HL-60 (cell line): ENCODE results near the gene BAZ1B.
"Not testable (repeated sequence)": the region's sequence is repeated elsewhere in the genome, so short reads cannot be mapped to it uniquely, and the experiment has no call there.

ENCODE experiments used
- DNase-seq, 2 experiments: peaks; one replicate each; pipeline ENCODE4 v3.0.0-alpha.2; 2010 to 2020; ENCODE audit warnings: low read depth in 1 of 2, low spot score in 1 of 2
- H3K27ac ChIP-seq: fragments of 250-450 bp; sonication (Bioruptor Pico); replicated peaks from 2 replicates; pipeline ENCODE4 v1.5.1; 2020; ENCODE audit warnings: mild to moderate bottlenecking, moderate library complexity
- H3K27me3 ChIP-seq: fragments of 250-450 bp; sonication (Bioruptor Pico); 2 replicates; pipeline ENCODE4 v1.5.1; 2021; ENCODE audit warnings: mild to moderate bottlenecking, moderate library complexity; ENCODE audit not compliant: insufficient read depth, poor library complexity, severe bottlenecking
- H3K4me3 ChIP-seq: replicated peaks from 2 replicates; pipeline ENCODE4 v1.5.1; 2011; ENCODE audit warnings: mild to moderate bottlenecking, control low read depth, low read length; ENCODE audit not compliant: insufficient read depth
- CTCF ChIP-seq: IDR thresholded peaks from one replicate; pipeline ENCODE4 v1.5.1; 2011; ENCODE audit warnings: low read length, control low read depth, inconsistent platforms; ENCODE audit not compliant: insufficient read depth
- GABPA ChIP-seq: IDR thresholded peaks from 2 replicates; pipeline ENCODE4 v1.6.1; 2012; ENCODE audit warnings: low read depth
- POLR2AphosphoS5 ChIP-seq: IDR thresholded peaks from 2 replicates; pipeline ENCODE4 v1.6.1; 2012; ENCODE audit warnings: low read depth
- SPI1 ChIP-seq: IDR thresholded peaks from 2 replicates; pipeline ENCODE4 v1.6.1; 2012; ENCODE audit warnings: low read depth, mild to moderate bottlenecking, borderline replicate concordance
- TF ChIP-seq, protein P1 (sequence below): IDR thresholded peaks from 2 replicates; pipeline ENCODE4 v1.6.1; 2012; ENCODE audit warnings: low read depth; ENCODE audit not compliant: insufficient replicate concordance

Gene BAZ1B

GRCh38 chr7:73496626-73497025 lies 25.5 kb downstream of the BAZ1B start:
- Histone ChIP-seq H3K27me3 (no peaks in the 10 kb centered on the region), H3K27ac (no peak overlapping the region), H3K4me3 (no peak overlapping the region)
- DNase-seq = no peak
- no peak for TF ChIP-seq SPI1
- no peak for TF ChIP-seq CTCF
- no peak for TF ChIP-seq GABPA
- TF ChIP-seq POLR2AphosphoS5 = no peak
- TF ChIP-seq, protein P1, sequence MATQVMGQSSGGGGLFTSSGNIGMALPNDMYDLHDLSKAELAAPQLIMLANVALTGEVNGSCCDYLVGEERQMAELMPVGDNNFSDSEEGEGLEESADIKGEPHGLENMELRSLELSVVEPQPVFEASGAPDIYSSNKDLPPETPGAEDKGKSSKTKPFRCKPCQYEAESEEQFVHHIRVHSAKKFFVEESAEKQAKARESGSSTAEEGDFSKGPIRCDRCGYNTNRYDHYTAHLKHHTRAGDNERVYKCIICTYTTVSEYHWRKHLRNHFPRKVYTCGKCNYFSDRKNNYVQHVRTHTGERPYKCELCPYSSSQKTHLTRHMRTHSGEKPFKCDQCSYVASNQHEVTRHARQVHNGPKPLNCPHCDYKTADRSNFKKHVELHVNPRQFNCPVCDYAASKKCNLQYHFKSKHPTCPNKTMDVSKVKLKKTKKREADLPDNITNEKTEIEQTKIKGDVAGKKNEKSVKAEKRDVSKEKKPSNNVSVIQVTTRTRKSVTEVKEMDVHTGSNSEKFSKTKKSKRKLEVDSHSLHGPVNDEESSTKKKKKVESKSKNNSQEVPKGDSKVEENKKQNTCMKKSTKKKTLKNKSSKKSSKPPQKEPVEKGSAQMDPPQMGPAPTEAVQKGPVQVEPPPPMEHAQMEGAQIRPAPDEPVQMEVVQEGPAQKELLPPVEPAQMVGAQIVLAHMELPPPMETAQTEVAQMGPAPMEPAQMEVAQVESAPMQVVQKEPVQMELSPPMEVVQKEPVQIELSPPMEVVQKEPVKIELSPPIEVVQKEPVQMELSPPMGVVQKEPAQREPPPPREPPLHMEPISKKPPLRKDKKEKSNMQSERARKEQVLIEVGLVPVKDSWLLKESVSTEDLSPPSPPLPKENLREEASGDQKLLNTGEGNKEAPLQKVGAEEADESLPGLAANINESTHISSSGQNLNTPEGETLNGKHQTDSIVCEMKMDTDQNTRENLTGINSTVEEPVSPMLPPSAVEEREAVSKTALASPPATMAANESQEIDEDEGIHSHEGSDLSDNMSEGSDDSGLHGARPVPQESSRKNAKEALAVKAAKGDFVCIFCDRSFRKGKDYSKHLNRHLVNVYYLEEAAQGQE = no peak

- not testable (repeated sequence) for H3K4me3 ChIP-seq, DNase-seq, H3K27me3 ChIP-seq, H3K27ac ChIP-seq
Observed at GRCh38 chr7:73495507-73495906, 26.6 kb downstream of the BAZ1B start.

DNA sequence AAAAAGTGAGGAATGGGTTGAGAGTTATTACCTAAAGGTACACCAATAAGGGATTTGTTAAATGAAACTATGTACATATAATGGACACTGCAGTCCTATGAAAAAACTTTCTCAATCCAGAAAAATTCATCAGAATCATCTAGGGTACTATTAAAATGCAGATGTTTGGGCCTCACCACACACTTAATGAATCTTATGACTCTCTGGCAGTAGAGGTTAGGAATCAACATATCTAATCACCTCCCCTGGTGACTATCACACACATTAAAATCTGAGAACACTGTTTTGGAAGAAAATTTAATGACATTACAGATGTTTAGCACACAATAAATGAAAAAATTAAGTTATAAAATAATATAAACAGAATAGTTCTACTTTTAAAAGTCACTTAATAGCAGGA lies 32.1 kb downstream of the BAZ1B start:
- TF ChIP-seq CTCF = no peak
- TF ChIP-seq, protein P1 = no peak
- no peak for TF ChIP-seq POLR2AphosphoS5
- no peak for TF ChIP-seq SPI1
- no peak for TF ChIP-seq GABPA
- no peak for DNase-seq
- no peaks in the 10 kb centered on the region for H3K27me3 ChIP-seq
- H3K4me3 ChIP-seq = no peak overlapping the region
- H3K27ac ChIP-seq = no peak overlapping the region

DNA sequence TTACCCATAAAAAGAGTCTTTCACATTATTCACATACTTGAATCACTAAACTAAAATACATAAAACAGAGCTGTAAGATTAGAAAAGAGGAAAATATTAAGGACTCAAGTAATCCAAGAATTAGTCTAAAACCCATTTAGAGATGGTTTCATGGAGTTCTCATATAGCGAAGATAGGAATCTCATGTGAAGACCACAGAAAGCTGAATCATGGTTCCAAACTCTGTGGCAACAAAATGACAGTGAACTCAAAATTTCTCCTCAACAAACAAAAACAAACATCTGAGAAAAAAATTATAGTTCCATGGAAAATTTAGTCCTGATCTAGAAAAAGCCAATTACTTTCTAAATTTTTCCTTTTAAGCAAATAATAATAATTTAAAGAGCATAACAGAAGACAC lies 34.6 kb downstream of the BAZ1B start:
- no peak for TF ChIP-seq CTCF
- no peak for TF ChIP-seq SPI1
- TF ChIP-seq, protein P1 = no peak
- TF ChIP-seq POLR2AphosphoS5 = no peak
- TF ChIP-seq GABPA = no peak
- Histone ChIP-seq H3K27me3 (no peaks in the 10 kb centered on the region), H3K27ac (no peak overlapping the region), H3K4me3 (no peak overlapping the region)
- no peak for DNase-seq
